Hepatocyte (in vitro differentiated cells): ENCODE measurements around the gene GINM1. TPM values are rescaled to one million over a fixed set of nuclear protein-coding genes. Genes with fewer than 3 reads are reported as not detected.
A peak's percentile ranks its signal among the peaks of the same experiment; 100 is the strongest.

Experiments
- DNase-seq: peaks from one replicate; pipeline ENCODE4 v3.0.0-alpha.2; 2016; ENCODE audit warnings: low spot score
- H2AFZ ChIP-seq: fragments of 200-600 bp; sonication (generic); 2 replicates; pipeline ENCODE4 v1.6.0; 2016; ENCODE audit warnings: antibody characterized with exemption, mild to moderate bottlenecking
- H3K27ac ChIP-seq: fragments of 200-600 bp; sonication (generic); 2 replicates; pipeline ENCODE4 v1.5.1; 2016; ENCODE audit warnings: mild to moderate bottlenecking
- H3K27me3 ChIP-seq: fragments of 200-600 bp; sonication (generic); 2 replicates; pipeline ENCODE4 v1.6.1; 2016
- H3K36me3 ChIP-seq: fragments of 200-600 bp; sonication (generic); replicated peaks from 2 replicates; pipeline ENCODE4 v1.5.1; 2016; ENCODE audit warnings: low read depth; ENCODE audit not compliant: insufficient read depth
- H3K4me1 ChIP-seq: fragments of 200-600 bp; sonication (generic); 2 replicates; pipeline ENCODE4 v1.5.1; 2016; ENCODE audit warnings: mild to moderate bottlenecking, moderate library complexity; ENCODE audit not compliant: insufficient read depth
- H3K4me2 ChIP-seq: fragments of 200-600 bp; sonication (generic); 2 replicates; pipeline ENCODE4 v1.6.0; 2016
- H3K4me3 ChIP-seq: fragments of 200-600 bp; sonication (generic); 2 replicates; pipeline ENCODE4 v1.5.1; 2016; ENCODE audit warnings: mild to moderate bottlenecking
- H3K79me2 ChIP-seq: fragments of 200-600 bp; sonication (generic); 2 replicates; pipeline ENCODE4 v1.6.0; 2017; ENCODE audit warnings: mild to moderate bottlenecking
- H3K9me2 ChIP-seq: fragments of 200-600 bp; sonication (generic); replicated peaks from 2 replicates; pipeline ENCODE4 v1.6.0; 2017; ENCODE audit warnings: mild to moderate bottlenecking; ENCODE audit not compliant: insufficient read depth
- H3K9me3 ChIP-seq: fragments of 200-600 bp; sonication (generic); 2 replicates; pipeline ENCODE4 v1.5.1; 2016; ENCODE audit warnings: low read depth, mild to moderate bottlenecking
- H4K20me1 ChIP-seq: fragments of 200-600 bp; sonication (generic); 2 replicates; pipeline ENCODE4 v1.6.0; 2016; ENCODE audit warnings: mild to moderate bottlenecking; ENCODE audit not compliant: insufficient read depth, poor library complexity, severe bottlenecking
- EZH2 ChIP-seq: fragments of 200-600 bp; sonication (generic); IDR thresholded peaks from 2 replicates; pipeline ENCODE4 v1.6.1; 2016; ENCODE audit warnings: antibody characterized with exemption, mild to moderate bottlenecking, borderline replicate concordance
- EZH2phosphoT487 ChIP-seq: fragments of 200-600 bp; sonication (generic); IDR thresholded peaks from one replicate; pipeline ENCODE4 v1.6.1; 2018; ENCODE audit warnings: antibody characterized with exemption, mild to moderate bottlenecking, low read depth, moderate library complexity; ENCODE audit not compliant: unreplicated experiment, severe bottlenecking
- WGBS: methylation state at CpG from one replicate; pipeline ENCODE4 v1.1.6; 2016; ENCODE audit warnings: low lambda C conversion rate; ENCODE audit errors: missing lambda C conversion rate; 5-methylcytosine and 5-hydroxymethylcytosine counted together
- polyA plus RNA-seq: library from polyadenylated mRNA; unstranded; fragments of >200 nt; fragmentation: Nextera tagmentation; extraction: Ambion mirVana; gene quantifications from 2 replicates; pipeline ENCODE4 v1.2.1, GENCODE V29; 2016
- total RNA-seq: library from RNA; depleted of rRNA; stranded (reverse); fragments of >200 nt; gene quantifications from 2 replicates; pipeline ENCODE4 v1.2.3, GENCODE V29; 2014
- TF ChIP-seq, protein P1 (sequence below): fragments of 200-600 bp; sonication (generic); IDR thresholded peaks from 2 replicates; pipeline ENCODE4 v1.5.1; 2016; ENCODE audit warnings: antibody characterized with exemption, mild to moderate bottlenecking; ENCODE audit not compliant: poor library complexity

GINM1 gene
- total and polyA plus RNA-seq, 2 experiments from 2014 or later, result 45.7 to 50.8 TPM

DNA sequence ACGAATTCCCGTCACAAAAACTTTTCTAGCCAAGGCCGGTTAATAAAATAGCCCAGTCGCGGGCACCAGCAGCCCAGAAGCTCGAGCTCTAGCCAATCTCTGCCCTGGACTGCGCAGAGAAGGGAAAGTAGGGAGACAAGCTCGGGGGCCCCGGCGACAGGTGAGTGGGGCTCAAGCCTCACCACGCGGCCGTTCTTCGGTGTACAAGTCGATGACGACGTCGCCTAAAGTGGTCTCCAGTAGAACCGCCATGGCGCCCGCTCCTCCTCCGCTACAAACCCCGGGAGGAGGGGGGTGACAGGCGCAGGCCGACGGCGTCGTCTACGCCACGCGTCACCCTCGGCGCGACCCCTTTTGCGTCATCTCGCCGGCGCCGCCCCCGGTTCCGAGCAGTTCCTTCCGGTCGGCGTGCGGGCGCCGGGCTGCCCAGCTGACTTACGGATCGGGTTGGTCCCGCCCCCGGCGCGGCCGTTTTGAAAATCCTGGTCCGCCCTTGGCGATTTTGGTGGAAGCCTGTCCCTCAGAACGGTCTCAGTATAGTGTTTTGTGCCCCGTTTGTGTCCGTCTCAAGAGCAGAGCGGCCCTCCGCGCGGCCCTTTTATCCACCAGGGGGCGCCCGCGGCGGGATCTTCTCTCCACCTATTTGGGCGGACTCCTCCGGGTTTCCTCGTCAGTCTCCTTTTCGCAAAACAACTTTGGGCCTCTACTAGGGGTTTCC, 20.3 kb upstream of the GINM1 start, which contains the start of gene PPIL4:
Gene PPIL4 (minus strand): TSS at position 290 of the 718 bp plus-strand sequence. CDS start 38 bp downstream, at position 252.
- peak within 1 kb of the TSS; percentile 99 for H3K27ac ChIP-seq
- peaks cover 7% of the 10 kb centered on the region for H3K27me3 ChIP-seq
- no peaks in the 10 kb centered on the region for H3K9me3 ChIP-seq
- H4K20me1 ChIP-seq, result peaks cover 40% of the 10 kb centered on the region
- peaks cover 14% of the 10 kb centered on the region for H3K4me1 ChIP-seq
- peak; percentile 98 for DNase-seq
- H3K9me2 ChIP-seq, result no peaks in the 10 kb centered on the region
- H3K36me3 ChIP-seq, result no peaks in the 10 kb centered on the region
- TF ChIP-seq, protein P1, sequence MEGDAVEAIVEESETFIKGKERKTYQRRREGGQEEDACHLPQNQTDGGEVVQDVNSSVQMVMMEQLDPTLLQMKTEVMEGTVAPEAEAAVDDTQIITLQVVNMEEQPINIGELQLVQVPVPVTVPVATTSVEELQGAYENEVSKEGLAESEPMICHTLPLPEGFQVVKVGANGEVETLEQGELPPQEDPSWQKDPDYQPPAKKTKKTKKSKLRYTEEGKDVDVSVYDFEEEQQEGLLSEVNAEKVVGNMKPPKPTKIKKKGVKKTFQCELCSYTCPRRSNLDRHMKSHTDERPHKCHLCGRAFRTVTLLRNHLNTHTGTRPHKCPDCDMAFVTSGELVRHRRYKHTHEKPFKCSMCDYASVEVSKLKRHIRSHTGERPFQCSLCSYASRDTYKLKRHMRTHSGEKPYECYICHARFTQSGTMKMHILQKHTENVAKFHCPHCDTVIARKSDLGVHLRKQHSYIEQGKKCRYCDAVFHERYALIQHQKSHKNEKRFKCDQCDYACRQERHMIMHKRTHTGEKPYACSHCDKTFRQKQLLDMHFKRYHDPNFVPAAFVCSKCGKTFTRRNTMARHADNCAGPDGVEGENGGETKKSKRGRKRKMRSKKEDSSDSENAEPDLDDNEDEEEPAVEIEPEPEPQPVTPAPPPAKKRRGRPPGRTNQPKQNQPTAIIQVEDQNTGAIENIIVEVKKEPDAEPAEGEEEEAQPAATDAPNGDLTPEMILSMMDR, result peak; percentile 99
- TF ChIP-seq EZH2 (no peak), EZH2phosphoT487 (no peak)
- H3K4me3 ChIP-seq, result peak within 1 kb of the TSS; percentile 83
- under 1% methylated on average over 65 of the region's 71 CpGs for WGBS
- peak within 1 kb of the TSS; percentile 97 for H2AFZ ChIP-seq
- peak within 1 kb of the TSS; percentile 88 for H3K4me2 ChIP-seq
- peaks cover 49% of the 10 kb centered on the region for H3K79me2 ChIP-seq

DNA sequence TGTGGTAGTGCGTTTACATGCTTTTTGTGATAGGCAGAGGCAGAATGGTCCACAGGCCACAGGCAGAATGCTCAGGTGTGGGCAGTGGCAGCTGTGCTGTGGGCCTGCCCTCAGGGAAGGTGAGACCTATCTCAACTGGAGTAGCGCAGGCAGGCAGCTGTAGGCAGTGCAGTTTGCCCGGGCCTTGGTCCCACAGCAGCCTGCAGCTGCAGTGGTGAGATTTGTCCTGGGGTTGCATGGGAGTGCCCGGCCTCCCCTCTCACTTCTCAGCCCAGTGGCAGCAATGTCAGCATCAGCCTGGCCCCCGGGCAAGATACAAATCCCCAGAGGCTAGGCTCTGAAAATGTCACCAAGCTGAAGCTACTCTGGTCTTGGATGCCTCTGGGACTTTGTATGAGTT, 14.3 kb upstream of the GINM1 start:
- WGBS, result 72% methylated on average over 5 of the region's 5 CpGs
- Histone ChIP-seq H3K9me2 (no peaks in the 10 kb centered on the region), H4K20me1 (no peaks in the 10 kb centered on the region), H3K4me3 (no peak overlapping the region), H3K27ac (no peak overlapping the region), H3K4me2 (no peak overlapping the region), H3K27me3 (peaks cover 11% of the 10 kb centered on the region), H3K79me2 (no peaks in the 10 kb centered on the region), H2AFZ (no peak overlapping the region), H3K4me1 (no peaks in the 10 kb centered on the region), H3K9me3 (no peaks in the 10 kb centered on the region), H3K36me3 (no peaks in the 10 kb centered on the region)
- no peak for DNase-seq
- TF ChIP-seq, protein P1, result no peak

DNA sequence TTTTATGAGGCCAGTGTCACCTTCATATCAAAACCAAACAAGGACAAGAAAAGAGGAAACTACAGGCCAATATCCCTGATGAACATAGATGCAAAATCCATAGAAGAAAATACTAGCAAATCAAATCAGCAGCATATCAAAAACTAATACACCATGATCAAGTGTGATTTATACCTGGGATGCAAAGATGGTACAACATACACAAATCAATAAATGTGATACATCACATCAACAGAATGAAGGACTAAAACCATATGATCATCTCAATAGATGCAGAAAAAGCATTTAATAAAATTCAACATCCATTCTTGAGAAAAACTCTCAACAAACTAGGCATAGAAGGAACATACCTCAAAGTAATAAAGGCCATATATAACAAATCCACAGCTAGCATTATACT, 8.1 kb upstream of the GINM1 start:
- Histone ChIP-seq H3K79me2 (no peaks in the 10 kb centered on the region), H3K4me1 (no peaks in the 10 kb centered on the region), H3K9me2 (no peaks in the 10 kb centered on the region), H4K20me1 (no peaks in the 10 kb centered on the region), H3K9me3 (no peaks in the 10 kb centered on the region), H3K27me3 (peaks cover 26% of the 10 kb centered on the region), H2AFZ (no peak overlapping the region), H3K36me3 (no peaks in the 10 kb centered on the region), H3K27ac (no peak overlapping the region), H3K4me2 (no peak overlapping the region), H3K4me3 (no peak overlapping the region)
- TF ChIP-seq, protein P1, result no peak
- DNase-seq, result no peak

DNA sequence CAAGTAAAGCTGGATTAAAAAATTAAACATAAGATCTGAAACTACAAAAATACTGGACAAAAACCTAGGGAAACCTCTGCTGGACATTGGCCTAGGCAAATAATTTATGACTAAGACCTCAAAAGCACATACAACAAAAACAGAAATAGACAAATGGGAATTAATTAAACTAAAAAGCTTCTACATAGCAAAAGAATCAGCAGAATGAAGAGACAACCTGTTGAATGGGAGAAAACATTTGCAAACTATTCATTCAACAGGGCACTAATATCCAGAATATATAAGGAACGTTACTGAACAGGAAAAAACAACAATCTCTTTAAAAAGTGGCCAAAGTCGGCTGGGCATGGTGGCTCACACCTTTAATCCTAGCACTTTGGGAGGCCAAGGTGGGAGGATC, 6.8 kb upstream of the GINM1 start:
- Histone ChIP-seq H2AFZ (no peak overlapping the region), H3K79me2 (no peaks in the 10 kb centered on the region), H3K9me2 (no peaks in the 10 kb centered on the region), H3K9me3 (no peaks in the 10 kb centered on the region), H3K4me2 (no peak overlapping the region), H3K4me1 (no peaks in the 10 kb centered on the region), H3K27me3 (peaks cover 26% of the 10 kb centered on the region), H3K36me3 (no peaks in the 10 kb centered on the region), H4K20me1 (no peaks in the 10 kb centered on the region), H3K27ac (no peak overlapping the region), H3K4me3 (no peak overlapping the region)
- DNase-seq, result no peak
- TF ChIP-seq EZH2phosphoT487, result no peak
- TF ChIP-seq, protein P1, result no peak
- TF ChIP-seq EZH2, result no peak
- WGBS, result 85% methylated on average over 2 of the region's 2 CpGs
